Stimulated activated CD8-positive, alpha-beta memory T cell treated with anti-CD3 and anti-CD28 coated beads, Interleukin-7, amount 100 ng/mL, for 4 hours (primary cell): ENCODE measurements around the gene MYH10.

Source experiments
- DNase-seq, 2 donors: peaks; one replicate each; pipeline ENCODE4 v3.0.0-alpha.2; 2020; ENCODE audit warnings: low read depth in 2 of 2

Gene MYH10

GRCh38 chr17:8444494-8444893 is 186.0 kb downstream of the MYH10 start:
- no peak for DNase-seq

GRCh38 chr17:8443756-8444155 is 186.8 kb downstream of the MYH10 start:
- DNase-seq: no peak

GRCh38 chr17:8442310-8442709 is 188.2 kb downstream of the MYH10 start:
- DNase-seq: no peak

- no peak for DNase-seq
Observed at GRCh38 chr17:8441690-8442089, 188.8 kb downstream of the MYH10 start.

- no peak for DNase-seq
Observed at GRCh38 chr17:8439681-8440080, 190.8 kb downstream of the MYH10 start.

GRCh38 chr17:8438441-8438840 is 192.1 kb downstream of the MYH10 start:
- DNase-seq: no peak

GRCh38 chr17:8436844-8437171 is 193.7 kb downstream of the MYH10 start:
- DNase-seq: no peak

- peak; percentile 13 to 60 for DNase-seq
Observed at GRCh38 chr17:8436169-8436843, 194.2 kb downstream of the MYH10 start.

GRCh38 chr17:8435245-8436168 is 195.0 kb downstream of the MYH10 start, which contains the start of gene NDEL1:
TSS of gene NDEL1 (plus strand) at chr17:8435884. CDS start at chr17:8444272, 8,388 bp downstream.
- DNase-seq: peak; percentile 97 to 99

- no peak for DNase-seq
Observed at GRCh38 chr17:8430966-8431365, 199.6 kb downstream of the MYH10 start.

GRCh38 chr17:8426802-8427201 is 203.7 kb downstream of the MYH10 start:
- no peak for DNase-seq

- no peak for DNase-seq
Observed at GRCh38 chr17:8426094-8426720, 204.3 kb downstream of the MYH10 start.
